ENCODE results near the gene PHYKPL. TPM values are rescaled to one million over a fixed set of nuclear protein-coding genes. Genes with fewer than 3 reads are reported as not detected.

The PHYKPL gene
- total and polyA plus RNA-seq, 2 donors (not counting 1 experiment from before 2014, with no cell fraction given): 263 to 313 TPM

- H3K9me3 ChIP-seq (ENCODE audit: control extremely low read depth in 1 of 3, control insufficient read depth in 2 of 3, insufficient read depth in 1 of 3, low read length in 2 of 3): no peaks in the 10 kb centered on the region
- POLR2A ChIA-PET: no interaction called here
- H3K4me1 Mint-ChIP-seq: peaks cover 6% of the 10 kb centered on the region
- CTCF ChIA-PET: no interaction called here
- TF ChIP-seq EZH2 (IDR thresholded peaks at IDR 0.05; ENCODE audit: borderline replicate concordance, insufficient read depth, low read depth, low read length, poor library complexity, severe bottlenecking): no peak
- TF ChIP-seq CTCF (IDR thresholded peaks at IDR 0.05): no peak
- H3K27ac ChIP-seq (ENCODE audit: low read length in 2 of 2): no peak within 1 kb of the TSS
- intact Hi-C loops (cut with micrococcal nuclease): no loop called here
- no peak within 1 kb of the TSS for H3K27ac Mint-ChIP-seq
- no peak within 1 kb of the TSS for H3K4me3 Mint-ChIP-seq
- H3K4me2 ChIP-seq (replicated peaks; ENCODE audit: low read depth, low read length, poor library complexity, severe bottlenecking): no peak within 1 kb of the TSS
- no peak within 1 kb of the TSS for H3K4me3 ChIP-seq (ENCODE audit: control extremely low read depth in 1 of 5, extremely low read depth in 1 of 5, insufficient read depth in 1 of 5, low read depth in 2 of 5, low read length in 4 of 5)
- no peaks in the 10 kb centered on the region for H3K79me2 ChIP-seq (ENCODE audit: control insufficient read depth, insufficient read depth, low read length)
- H3K9ac ChIP-seq (ENCODE audit: low read length): no peak within 1 kb of the TSS
- no peaks in the 10 kb centered on the region for H4K20me1 ChIP-seq (ENCODE audit: control insufficient read depth, insufficient read depth, low read length, poor library complexity, severe bottlenecking)
- no peaks in the 10 kb centered on the region for H3K36me3 ChIP-seq (replicated peaks in 1 of 2; ENCODE audit: control extremely low read depth in 1 of 2, control insufficient read depth in 1 of 2, extremely low read depth in 1 of 2, insufficient read depth in 2 of 2, low read length in 1 of 2)
- no peaks in the 10 kb centered on the region for H3K9me3 Mint-ChIP-seq (ENCODE audit: insufficient read depth)
- no peaks in the 10 kb centered on the region for H3K4me1 ChIP-seq (ENCODE audit: control insufficient read depth in 2 of 2, insufficient read depth in 2 of 2, low read length in 2 of 2)
- ATAC-seq (ENCODE audit: low read depth): no peak
- no peaks in the 10 kb centered on the region for H3K27me3 ChIP-seq (replicated peaks in 1 of 4; ENCODE audit: control extremely low read depth in 1 of 4, control insufficient read depth in 3 of 4, insufficient read depth in 4 of 4, low read length in 3 of 4)
- no peak for DNase-seq
- H2AFZ ChIP-seq (ENCODE audit: insufficient read depth, low read depth, low read length, poor library complexity, severe bottlenecking): no peak within 1 kb of the TSS
- 94% methylated on average over 22 of the region's 27 CpGs for WGBS (ENCODE audit: insufficient coverage)
- H3K27me3 Mint-ChIP-seq: peaks cover 19% of the 10 kb centered on the region
Observed at GRCh38 chr5:178187014-178187413, 45.6 kb downstream of the PHYKPL start, which contains the start of gene GMCL2. Gene GMCL2 (minus strand): TSS chr5:178187371. CDS start chr5:178187299, 72 bp downstream.

- CTCF ChIA-PET: no interaction called here
- H3K9me3 ChIP-seq (ENCODE audit: control extremely low read depth in 1 of 3, control insufficient read depth in 2 of 3, insufficient read depth in 1 of 3, low read length in 2 of 3): no peaks in the 10 kb centered on the region
- H3K27me3 ChIP-seq (replicated peaks in 1 of 4; ENCODE audit: control extremely low read depth in 1 of 4, control insufficient read depth in 3 of 4, insufficient read depth in 4 of 4, low read length in 3 of 4): no peaks in the 10 kb centered on the region
- H2AFZ ChIP-seq (ENCODE audit: insufficient read depth, low read depth, low read length, poor library complexity, severe bottlenecking): no peak overlapping the region
- H3K27ac ChIP-seq (ENCODE audit: low read length in 2 of 2): no peak overlapping the region
- no peak for TF ChIP-seq EZH2 (IDR thresholded peaks at IDR 0.05; ENCODE audit: borderline replicate concordance, insufficient read depth, low read depth, low read length, poor library complexity, severe bottlenecking)
- no peak for TF ChIP-seq CTCF (IDR thresholded peaks at IDR 0.05)
- H3K9ac ChIP-seq (ENCODE audit: low read length): no peak overlapping the region
- POLR2A ChIA-PET: no interaction called here
- H3K4me1 ChIP-seq (ENCODE audit: control insufficient read depth in 2 of 2, insufficient read depth in 2 of 2, low read length in 2 of 2): no peaks in the 10 kb centered on the region
- H3K36me3 ChIP-seq (replicated peaks in 1 of 2; ENCODE audit: control extremely low read depth in 1 of 2, control insufficient read depth in 1 of 2, extremely low read depth in 1 of 2, insufficient read depth in 2 of 2, low read length in 1 of 2): no peaks in the 10 kb centered on the region
- peaks cover 17% of the 10 kb centered on the region for H3K27me3 Mint-ChIP-seq
- intact Hi-C loops (cut with micrococcal nuclease): no loop called here
- H3K4me3 ChIP-seq (ENCODE audit: control extremely low read depth in 1 of 5, extremely low read depth in 1 of 5, insufficient read depth in 1 of 5, low read depth in 2 of 5, low read length in 4 of 5): no peak overlapping the region
- H3K4me3 Mint-ChIP-seq: no peak overlapping the region
- WGBS (ENCODE audit: insufficient coverage): 69% methylated on average over 5 of the region's 6 CpGs
- no peak overlapping the region for H3K4me2 ChIP-seq (replicated peaks; ENCODE audit: low read depth, low read length, poor library complexity, severe bottlenecking)
- no peak for ATAC-seq (ENCODE audit: low read depth)
- H3K9me3 Mint-ChIP-seq (ENCODE audit: insufficient read depth): no peaks in the 10 kb centered on the region
- H3K4me1 Mint-ChIP-seq: peaks cover 7% of the 10 kb centered on the region
- no peak overlapping the region for H3K27ac Mint-ChIP-seq
- DNase-seq: no peak
- H4K20me1 ChIP-seq (ENCODE audit: control insufficient read depth, insufficient read depth, low read length, poor library complexity, severe bottlenecking): no peaks in the 10 kb centered on the region
- no peaks in the 10 kb centered on the region for H3K79me2 ChIP-seq (ENCODE audit: control insufficient read depth, insufficient read depth, low read length)
Observed at GRCh38 chr5:178186427-178186826, 46.2 kb downstream of the PHYKPL start.

All from B cell (primary cell).